Stimulated activated CD8-positive, alpha-beta memory T cell treated with anti-CD3 and anti-CD28 coated beads, Interleukin-12 subunit alpha, Interleukin-12 subunit beta, amount 100 ng/mL, for 1 hour (primary cell): Measurements from ENCODE around the gene FOXP4.

ENCODE experiments used
- DNase-seq: peaks from one replicate; pipeline ENCODE4 v3.0.0-alpha.2; 2020; ENCODE audit warnings: low read depth

FOXP4 gene

GRCh38 chr6:41545703-41546474 lies at the start of gene FOXP4:
Gene FOXP4 (plus strand): TSS chr6:41546381. CDS start chr6:41565761, 19,380 bp downstream.
- peak; percentile 72 for DNase-seq

- DNase-seq, result no peak
Observed at GRCh38 chr6:41497573-41497972, 48.6 kb upstream of the FOXP4 start.

- DNase-seq, result no peak
Observed at GRCh38 chr6:41497994-41498393, 48.2 kb upstream of the FOXP4 start.

GRCh38 chr6:41498968-41499599 lies 47.1 kb upstream of the FOXP4 start:
- no peak for DNase-seq

GRCh38 chr6:41500561-41500960 lies 45.6 kb upstream of the FOXP4 start:
- DNase-seq, result no peak

GRCh38 chr6:41502566-41502916 lies 43.6 kb upstream of the FOXP4 start:
- DNase-seq, result no peak

- DNase-seq, result no peak
Observed at GRCh38 chr6:41502917-41503671, 43.1 kb upstream of the FOXP4 start.

GRCh38 chr6:41503827-41504465 lies 42.2 kb upstream of the FOXP4 start:
- no peak for DNase-seq

- no peak for DNase-seq
Observed at GRCh38 chr6:41504466-41505121, 41.6 kb upstream of the FOXP4 start.

GRCh38 chr6:41505122-41506049 lies 40.8 kb upstream of the FOXP4 start:
- DNase-seq, result no peak

GRCh38 chr6:41508479-41508878 lies 37.7 kb upstream of the FOXP4 start:
- no peak for DNase-seq

GRCh38 chr6:41509580-41509979 lies 36.6 kb upstream of the FOXP4 start:
- no peak for DNase-seq

- DNase-seq, result no peak
Observed at GRCh38 chr6:41511443-41512060, 34.6 kb upstream of the FOXP4 start.

- no peak for DNase-seq
Observed at GRCh38 chr6:41512146-41512701, 34.0 kb upstream of the FOXP4 start.

- DNase-seq, result no peak
Observed at GRCh38 chr6:41515995-41516394, 30.2 kb upstream of the FOXP4 start.

- no peak for DNase-seq
Observed at GRCh38 chr6:41518118-41518517, 28.1 kb upstream of the FOXP4 start.

- DNase-seq, result no peak
Observed at GRCh38 chr6:41519305-41519744, 26.9 kb upstream of the FOXP4 start.

GRCh38 chr6:41519745-41520699 lies 26.2 kb upstream of the FOXP4 start:
- DNase-seq, result no peak
